SH-SY5Y (cell line): ENCODE results near the gene ASPG.

Experiments
- GATA2 ChIP-seq: IDR thresholded peaks from 2 replicates; pipeline ENCODE4 v1.6.1; 2011; ENCODE audit warnings: mild to moderate bottlenecking, low read depth, low read length
- GATA3 ChIP-seq: IDR thresholded peaks from 2 replicates; pipeline ENCODE4 v1.6.1; 2011; ENCODE audit warnings: low read depth, mild to moderate bottlenecking, low read length, moderate library complexity

DNA sequence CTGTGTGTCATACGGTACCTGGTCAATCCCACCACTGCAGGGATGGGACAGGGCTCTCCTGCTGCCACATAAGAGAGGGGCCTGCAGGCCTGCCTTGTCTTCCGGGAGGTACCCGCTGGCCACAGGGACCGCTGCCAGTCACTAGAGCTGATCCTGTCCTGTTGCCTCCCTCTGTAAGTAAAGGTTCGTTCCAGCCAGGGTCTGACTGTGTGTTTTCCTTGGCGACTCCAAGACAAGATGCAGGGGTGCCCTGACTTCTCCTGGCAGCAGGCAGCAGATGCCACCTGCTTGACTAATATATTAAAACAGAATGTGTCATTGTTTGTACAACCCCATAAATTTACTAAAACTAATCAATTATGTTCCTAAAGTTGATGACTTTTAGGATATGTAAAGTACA is 41.5 kb upstream of the ASPG start:
- no peak for TF ChIP-seq GATA3
- no peak for TF ChIP-seq GATA2
